DND-41 (cell line): ENCODE results near the gene FRMD8.

Experiments
- ATAC-seq: fragments of 200-7000 bp; cut with Tn5 transposase; 3 replicates; pipeline ENCODE4 v1.9.1; 2021; ENCODE audit warnings: low read depth; ENCODE audit not compliant: insufficient read depth
- DNase-seq: peaks from one replicate; pipeline ENCODE4 v3.0.0-alpha.2; 2020
- H2AFZ ChIP-seq: 2 replicates; pipeline ENCODE4 v1.6.0; 2012; ENCODE audit warnings: low read depth, low read length
- H3K27ac ChIP-seq: 2 replicates; pipeline ENCODE4 v1.5.1; 2012; ENCODE audit warnings: low read length, inconsistent platforms
- H3K27me3 ChIP-seq: fragments of 200-600 bp; sonication (generic); 2 replicates; pipeline ENCODE4 v1.6.0; 2012; ENCODE audit warnings: low read length, mild to moderate bottlenecking, inconsistent platforms; ENCODE audit not compliant: insufficient read depth, poor library complexity
- H3K36me3 ChIP-seq: 2 replicates; pipeline ENCODE4 v1.5.1; 2012; ENCODE audit warnings: low read length, inconsistent platforms; ENCODE audit not compliant: insufficient read depth
- H3K4me1 ChIP-seq: 2 replicates; pipeline ENCODE4 v1.5.1; 2012; ENCODE audit warnings: mild to moderate bottlenecking, low read length; ENCODE audit not compliant: insufficient read depth
- H3K4me2 ChIP-seq: 2 replicates; pipeline ENCODE4 v1.6.0; 2012; ENCODE audit warnings: mild to moderate bottlenecking, moderate library complexity, low read length, inconsistent platforms; ENCODE audit not compliant: insufficient read depth
- H3K4me3 ChIP-seq, 2 experiments: fragments of 200-600 bp in 1 of 2; shearing (Covaris generic) in 1 of 2; 2 replicates each; pipeline ENCODE4 v1.5.1; 2012 to 2016; ENCODE audit warnings: inconsistent platforms in 2 of 2, low read length in 2 of 2, mild to moderate bottlenecking in 2 of 2, low read depth in 1 of 2, moderate library complexity in 1 of 2
- H3K79me2 ChIP-seq: 2 replicates; pipeline ENCODE4 v1.6.0; 2012; ENCODE audit warnings: low read length, inconsistent platforms; ENCODE audit not compliant: insufficient read depth
- H3K9ac ChIP-seq: 2 replicates; pipeline ENCODE4 v1.6.0; 2012; ENCODE audit warnings: low read depth, mild to moderate bottlenecking, inconsistent platforms, low read length, moderate library complexity
- H3K9me3 ChIP-seq: 2 replicates; pipeline ENCODE4 v1.5.1; 2012; ENCODE audit warnings: low read length, moderate library complexity, mild to moderate bottlenecking, inconsistent platforms; ENCODE audit not compliant: insufficient read depth, severe bottlenecking
- H4K20me1 ChIP-seq: 2 replicates; pipeline ENCODE4 v1.6.0; 2012; ENCODE audit warnings: low read length; ENCODE audit not compliant: insufficient read depth
- EZH2 ChIP-seq: IDR thresholded peaks from 3 replicates; pipeline ENCODE4 v1.6.1; 2012; ENCODE audit warnings: borderline replicate concordance, low read depth, mild to moderate bottlenecking, moderate library complexity, low read length, inconsistent platforms; ENCODE audit not compliant: severe bottlenecking
- TF ChIP-seq, protein P1 (sequence below): IDR thresholded peaks from 2 replicates; pipeline ENCODE4 v1.5.1; 2012; ENCODE audit warnings: borderline replicate concordance, low read length, moderate library complexity, mild to moderate bottlenecking; ENCODE audit not compliant: poor library complexity, severe bottlenecking; ENCODE audit errors: extremely low read depth

FRMD8 gene

DNA sequence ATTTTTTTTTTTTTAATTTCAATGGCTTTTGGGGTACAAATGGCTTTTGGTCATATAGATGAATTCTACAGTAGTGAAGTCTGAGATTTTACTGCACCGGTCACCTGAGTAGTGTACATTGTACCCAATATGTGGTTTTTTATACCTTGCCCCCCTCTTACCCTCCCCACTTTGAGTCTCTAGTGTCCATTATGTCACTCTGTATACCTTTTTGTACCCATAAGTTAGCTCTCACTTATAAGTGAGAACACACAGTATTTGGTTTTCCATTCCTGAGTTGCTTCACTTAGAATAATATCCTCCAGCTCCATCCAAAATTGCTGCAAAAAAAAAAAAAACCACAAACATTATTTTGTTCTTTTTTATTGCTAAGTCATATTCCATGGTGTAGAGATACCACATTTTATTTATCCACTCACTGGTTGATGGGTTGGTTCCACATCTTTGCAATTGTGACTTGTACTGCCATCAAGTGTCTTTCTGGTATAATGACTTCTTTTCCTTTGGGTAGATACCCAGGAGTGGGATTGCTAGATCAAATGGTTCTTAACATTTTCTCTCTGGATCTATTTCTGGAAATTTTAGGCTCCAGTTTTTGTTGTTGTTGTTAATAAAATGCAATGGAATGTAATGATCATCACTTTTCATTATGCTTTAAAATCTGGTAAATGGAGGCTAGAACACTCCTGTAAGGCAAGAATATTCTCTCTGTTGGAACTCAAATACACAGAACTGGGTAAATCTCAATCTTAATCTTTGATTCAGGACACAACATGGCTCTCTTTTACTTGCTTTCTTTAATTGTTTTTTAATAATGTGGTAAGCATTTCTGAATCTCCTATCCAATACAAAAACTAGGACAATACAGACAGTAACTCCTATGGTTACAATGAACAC lies 46.5 kb downstream of the FRMD8 start:
- H2AFZ ChIP-seq, result no peak overlapping the region
- ATAC-seq, result 0 out of 3 replicates have a peak, but pooled peaks have one; percentile 18
- no peak overlapping the region for H3K27ac ChIP-seq
- DNase-seq, result no peak
- H3K4me3 ChIP-seq, result no peak overlapping the region
- TF ChIP-seq, protein P1, sequence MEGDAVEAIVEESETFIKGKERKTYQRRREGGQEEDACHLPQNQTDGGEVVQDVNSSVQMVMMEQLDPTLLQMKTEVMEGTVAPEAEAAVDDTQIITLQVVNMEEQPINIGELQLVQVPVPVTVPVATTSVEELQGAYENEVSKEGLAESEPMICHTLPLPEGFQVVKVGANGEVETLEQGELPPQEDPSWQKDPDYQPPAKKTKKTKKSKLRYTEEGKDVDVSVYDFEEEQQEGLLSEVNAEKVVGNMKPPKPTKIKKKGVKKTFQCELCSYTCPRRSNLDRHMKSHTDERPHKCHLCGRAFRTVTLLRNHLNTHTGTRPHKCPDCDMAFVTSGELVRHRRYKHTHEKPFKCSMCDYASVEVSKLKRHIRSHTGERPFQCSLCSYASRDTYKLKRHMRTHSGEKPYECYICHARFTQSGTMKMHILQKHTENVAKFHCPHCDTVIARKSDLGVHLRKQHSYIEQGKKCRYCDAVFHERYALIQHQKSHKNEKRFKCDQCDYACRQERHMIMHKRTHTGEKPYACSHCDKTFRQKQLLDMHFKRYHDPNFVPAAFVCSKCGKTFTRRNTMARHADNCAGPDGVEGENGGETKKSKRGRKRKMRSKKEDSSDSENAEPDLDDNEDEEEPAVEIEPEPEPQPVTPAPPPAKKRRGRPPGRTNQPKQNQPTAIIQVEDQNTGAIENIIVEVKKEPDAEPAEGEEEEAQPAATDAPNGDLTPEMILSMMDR, result peak; percentile 63
- TF ChIP-seq EZH2, result no peak
- peaks cover 16% of the 10 kb centered on the region for H3K36me3 ChIP-seq
- peaks cover 31% of the 10 kb centered on the region for H3K4me1 ChIP-seq
- peaks cover 64% of the 10 kb centered on the region for H4K20me1 ChIP-seq
- no peak overlapping the region for H3K9ac ChIP-seq
- peaks cover 81% of the 10 kb centered on the region for H3K79me2 ChIP-seq
- H3K4me2 ChIP-seq, result no peak overlapping the region
- H3K9me3 ChIP-seq, result no peaks in the 10 kb centered on the region
- no peaks in the 10 kb centered on the region for H3K27me3 ChIP-seq

GRCh38 chr11:65433657-65434056 lies 47.2 kb downstream of the FRMD8 start:
- Histone ChIP-seq H3K79me2 (peaks cover 74% of the 10 kb centered on the region), H4K20me1 (peaks cover 58% of the 10 kb centered on the region), H3K4me2 (no peak overlapping the region), H3K36me3 (peaks cover 16% of the 10 kb centered on the region), H3K27me3 (no peaks in the 10 kb centered on the region), H3K27ac (no peak overlapping the region), H2AFZ (no peak overlapping the region), H3K9me3 (no peaks in the 10 kb centered on the region), H3K4me3 (no peak overlapping the region), H3K9ac (no peak overlapping the region), H3K4me1 (peaks cover 24% of the 10 kb centered on the region)
- ATAC-seq (no peak), DNase-seq (no peak)
- TF ChIP-seq, protein P1, result no peak
- TF ChIP-seq EZH2, result no peak

DNA sequence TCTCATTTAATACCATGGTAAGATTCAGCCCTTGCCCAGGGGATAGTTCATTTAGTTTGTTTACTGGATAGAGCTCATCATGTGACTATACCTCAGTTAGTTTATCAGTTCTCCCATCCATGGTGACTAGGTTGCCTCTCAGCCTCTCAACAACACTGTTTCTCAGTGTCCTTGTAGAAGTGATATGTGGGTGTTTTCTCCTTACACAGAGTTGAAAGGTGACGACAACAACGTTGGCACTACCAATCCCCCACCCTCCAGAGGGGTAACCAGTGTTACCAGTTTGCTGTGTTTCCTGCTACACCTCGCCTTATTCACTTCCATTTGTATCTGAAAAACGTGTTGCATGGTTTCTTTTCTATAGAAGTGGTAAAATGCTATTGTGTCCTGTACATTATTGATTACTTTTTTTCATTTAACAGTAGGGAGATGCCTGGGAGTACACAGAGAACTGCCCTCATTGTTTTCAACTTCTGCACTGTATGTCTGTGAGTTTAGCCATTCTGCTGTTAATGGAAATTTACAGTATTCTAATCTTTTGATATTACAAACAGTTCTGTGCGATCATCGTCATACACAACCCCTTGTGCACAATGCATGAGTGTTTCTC lies 47.7 kb downstream of the FRMD8 start:
- ATAC-seq (no peak), DNase-seq (no peak)
- H3K4me2 ChIP-seq, result no peak overlapping the region
- no peak overlapping the region for H2AFZ ChIP-seq
- H3K27me3 ChIP-seq, result no peaks in the 10 kb centered on the region
- H3K79me2 ChIP-seq, result peaks cover 69% of the 10 kb centered on the region
- H3K27ac ChIP-seq, result no peak overlapping the region
- no peak for TF ChIP-seq EZH2
- TF ChIP-seq, protein P1, result no peak
- H3K4me1 ChIP-seq, result peaks cover 19% of the 10 kb centered on the region
- H4K20me1 ChIP-seq, result peaks cover 54% of the 10 kb centered on the region
- no peak overlapping the region for H3K4me3 ChIP-seq
- H3K9ac ChIP-seq, result no peak overlapping the region
- H3K36me3 ChIP-seq, result peaks cover 16% of the 10 kb centered on the region
- no peaks in the 10 kb centered on the region for H3K9me3 ChIP-seq
